ENCODE data around the gene MACROD1.

The MACROD1 gene

GRCh38 chr11:64136765-64137441 is 29.0 kb downstream of the MACROD1 start:
- no peak for DNase-seq (ENCODE audit: low read depth, low spot score)
- H3K4me3 ChIP-seq (ENCODE audit: low read length): no peak overlapping the region

DNA sequence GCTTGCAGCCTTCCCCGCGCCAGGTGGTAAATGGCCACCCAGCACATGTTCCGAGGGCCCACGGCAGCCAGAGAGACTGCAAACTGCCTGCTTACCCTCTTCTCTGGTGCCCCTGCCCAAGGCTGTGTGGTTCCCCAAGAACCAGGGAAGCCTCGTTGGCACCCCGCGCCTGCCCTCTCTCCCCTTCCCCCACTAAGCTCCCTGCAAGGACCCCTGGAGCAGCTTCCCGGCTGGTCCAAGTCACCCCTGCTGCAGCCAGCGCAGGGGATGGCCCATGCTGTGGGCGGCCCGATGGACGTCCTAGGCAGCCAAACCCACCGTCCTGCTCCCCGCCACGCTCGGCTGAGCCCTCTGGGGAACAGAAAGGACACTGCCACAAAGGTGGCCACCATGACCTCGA is 30.2 kb downstream of the MACROD1 start:
- no peak overlapping the region for H3K4me3 ChIP-seq (ENCODE audit: low read length)
- no peak for DNase-seq (ENCODE audit: low read depth, low spot score)

- DNase-seq (ENCODE audit: low read depth, low spot score): no peak
- H3K4me3 ChIP-seq (ENCODE audit: low read length): no peak overlapping the region
These were observed 30.9 kb downstream of the MACROD1 start for GRCh38 chr11:64134963-64135362.

DNA sequence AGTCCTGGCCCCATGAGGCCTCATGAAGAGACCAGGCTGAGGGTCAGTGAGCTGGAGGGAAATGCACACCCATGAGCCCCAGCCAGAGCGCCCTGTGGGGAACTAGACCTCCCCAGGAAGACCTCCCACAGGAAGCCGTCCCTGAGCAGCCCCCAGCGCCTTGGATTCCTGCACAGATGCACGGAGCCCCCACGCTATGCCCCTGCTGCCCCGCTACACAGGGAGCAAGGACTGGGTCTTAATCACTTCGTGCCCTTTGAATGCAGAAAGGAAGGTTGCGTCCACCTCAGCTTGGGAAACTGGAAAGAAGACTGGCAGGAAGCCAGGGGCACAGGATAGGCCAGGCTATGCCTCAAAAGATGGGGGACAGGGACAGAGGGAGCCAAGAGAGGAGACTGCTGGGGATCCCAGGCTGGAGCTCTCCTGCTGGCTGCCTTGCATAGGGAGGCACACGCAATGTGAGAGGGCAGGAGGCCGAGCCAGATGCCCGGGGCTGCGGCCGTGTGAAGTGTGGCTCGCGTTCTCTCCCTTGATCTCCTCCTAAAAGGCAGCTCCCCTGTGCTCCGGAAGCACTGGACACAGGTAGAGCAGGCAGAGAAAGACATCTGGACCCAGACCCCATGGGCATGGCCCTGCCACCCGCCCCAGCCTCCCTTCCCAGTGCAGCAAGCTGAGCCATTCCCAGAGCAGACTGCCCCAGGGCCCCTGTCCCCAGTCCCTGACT is 32.8 kb downstream of the MACROD1 start:
- no peak overlapping the region for H3K4me3 ChIP-seq (ENCODE audit: low read length)
- DNase-seq (ENCODE audit: low read depth, low spot score): no peak

- no peak for DNase-seq (ENCODE audit: low read depth, low spot score)
- no peak overlapping the region for H3K4me3 ChIP-seq (ENCODE audit: low read length)
These were observed 33.6 kb downstream of the MACROD1 start for GRCh38 chr11:64132191-64132771.

GRCh38 chr11:64131683-64132190 is 34.2 kb downstream of the MACROD1 start:
- H3K4me3 ChIP-seq (ENCODE audit: low read length): no peak overlapping the region
- no peak for DNase-seq (ENCODE audit: low read depth, low spot score)

- H3K4me3 ChIP-seq (ENCODE audit: low read length): no peak overlapping the region
- DNase-seq (ENCODE audit: low read depth, low spot score): no peak
These were observed 35.3 kb downstream of the MACROD1 start for GRCh38 chr11:64130618-64131017.

DNA sequence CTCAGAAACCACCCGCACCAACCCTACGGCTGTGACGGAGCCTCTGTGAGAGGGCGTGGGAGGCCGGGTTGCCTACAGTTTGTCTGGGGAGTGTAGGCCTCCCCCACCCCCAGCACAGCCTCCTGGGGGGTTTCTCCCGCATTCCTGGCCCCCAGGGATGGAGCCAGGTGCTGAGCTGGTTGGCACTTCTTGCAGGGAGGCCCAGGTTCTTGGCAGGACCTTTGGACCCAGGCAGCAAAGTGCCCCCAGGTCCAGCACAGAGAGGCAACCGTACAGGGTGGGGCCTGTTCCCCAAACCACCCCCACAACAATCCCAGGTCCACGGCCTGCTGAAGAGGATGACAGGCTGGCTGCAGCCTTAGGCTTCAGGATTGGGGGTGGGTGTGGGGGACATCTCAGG is 36.5 kb downstream of the MACROD1 start:
- no peak overlapping the region for H3K4me3 ChIP-seq (ENCODE audit: low read length)
- no peak for DNase-seq (ENCODE audit: low read depth, low spot score)

DNA sequence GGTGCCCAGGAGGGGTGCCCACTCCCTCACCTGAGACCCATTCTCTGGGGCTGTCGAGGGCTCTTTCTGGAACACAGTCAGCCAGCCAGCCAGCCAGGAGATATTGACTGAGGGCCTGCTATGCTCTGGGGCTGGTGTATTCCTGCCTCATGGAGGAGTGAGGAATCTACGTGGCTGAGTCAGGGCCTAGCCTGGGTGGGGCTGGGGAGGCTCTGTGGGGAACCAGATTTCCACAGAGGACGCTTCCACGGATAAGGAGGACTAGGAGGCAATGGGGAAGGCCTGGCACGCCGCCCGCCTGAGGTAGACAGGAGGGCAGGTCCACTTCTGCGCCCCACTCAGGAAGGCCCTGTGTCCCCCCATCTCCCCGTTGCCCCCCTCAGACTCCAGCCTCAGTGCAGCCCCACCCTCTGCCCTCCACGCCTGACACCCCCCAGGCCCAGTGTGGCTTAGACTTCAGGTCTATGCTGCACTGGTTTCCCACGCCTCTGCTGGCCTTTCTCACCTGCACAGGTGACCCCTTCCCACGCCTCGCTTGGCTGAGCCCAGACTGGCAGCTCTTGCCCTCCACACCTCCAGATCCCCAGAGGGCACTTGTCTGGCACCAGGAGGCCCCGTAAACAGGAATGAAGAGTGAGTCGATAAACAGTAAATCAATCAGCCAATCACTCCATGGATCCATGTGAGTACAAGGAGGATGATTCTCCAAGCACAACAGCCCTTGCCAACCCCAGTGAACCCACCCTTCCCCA is 37.5 kb downstream of the MACROD1 start:
- no peak for DNase-seq (ENCODE audit: low read depth, low spot score)

DNA sequence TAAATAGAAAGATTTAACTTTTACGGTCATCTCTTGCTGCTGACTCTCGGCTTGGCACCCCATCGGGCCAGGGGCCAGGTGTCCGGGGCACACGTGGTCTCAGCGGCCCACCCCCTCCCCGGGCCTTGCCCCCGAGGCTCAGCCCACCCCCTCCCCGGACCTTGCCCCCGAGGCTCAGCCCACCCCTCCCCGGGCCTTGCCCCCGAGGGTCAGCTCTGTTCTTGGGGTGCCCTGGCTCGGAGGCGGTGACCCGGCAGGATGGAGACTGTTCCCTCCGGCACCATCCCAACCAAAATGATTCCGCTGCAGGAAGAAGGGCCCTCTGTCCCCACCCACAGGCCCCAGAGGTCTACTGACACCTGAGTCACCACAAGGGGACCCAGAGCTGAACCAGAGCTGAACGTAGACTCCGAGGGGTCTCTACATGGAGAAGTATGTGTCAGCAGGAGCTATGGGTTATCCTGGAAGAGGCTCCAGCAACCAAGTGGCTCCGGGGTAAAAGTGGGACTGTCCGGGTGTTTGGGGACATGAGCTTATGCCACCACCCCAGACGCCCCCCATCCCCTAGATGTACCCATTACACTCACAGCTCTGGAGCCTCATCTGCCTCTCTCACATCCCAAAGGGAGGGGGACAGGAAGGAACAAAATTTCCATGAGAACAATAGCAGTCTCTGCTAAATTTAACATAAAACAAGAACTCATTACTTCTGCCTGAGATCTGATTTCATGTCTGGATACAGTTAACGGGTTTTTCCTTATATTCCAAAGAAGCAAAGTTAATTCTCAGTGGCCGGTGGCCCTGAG is 38.4 kb downstream of the MACROD1 start:
- no peak for DNase-seq (ENCODE audit: low read depth, low spot score)
- no peak overlapping the region for H3K4me3 ChIP-seq (ENCODE audit: low read length)

More for the DNA sequence above, 37.5 kb downstream of the MACROD1 start:
- H3K4me3 ChIP-seq (ENCODE audit: low read length): no peak overlapping the region

DNA sequence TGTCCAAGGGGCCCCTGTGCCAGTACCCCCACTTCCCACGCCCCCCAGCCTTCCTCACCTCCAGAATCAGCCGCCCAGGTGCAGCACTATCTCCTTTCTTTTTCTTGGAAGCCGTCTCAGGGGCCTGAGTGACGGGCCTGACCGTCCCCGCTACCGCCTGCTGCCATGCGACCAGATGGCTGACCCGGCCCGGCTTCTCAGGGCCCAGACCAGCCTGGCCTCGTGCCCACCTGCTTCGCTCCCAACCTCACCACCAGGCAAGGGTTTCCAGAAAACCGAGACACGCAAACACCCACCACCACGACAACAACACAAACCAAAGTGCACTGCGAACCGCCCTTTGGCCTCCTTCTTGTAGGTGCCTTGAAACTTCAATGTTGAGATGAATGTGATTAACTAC is 39.1 kb downstream of the MACROD1 start:
- no peak overlapping the region for H3K4me3 ChIP-seq (ENCODE audit: low read length)
- no peak for DNase-seq (ENCODE audit: low read depth, low spot score)

DNA sequence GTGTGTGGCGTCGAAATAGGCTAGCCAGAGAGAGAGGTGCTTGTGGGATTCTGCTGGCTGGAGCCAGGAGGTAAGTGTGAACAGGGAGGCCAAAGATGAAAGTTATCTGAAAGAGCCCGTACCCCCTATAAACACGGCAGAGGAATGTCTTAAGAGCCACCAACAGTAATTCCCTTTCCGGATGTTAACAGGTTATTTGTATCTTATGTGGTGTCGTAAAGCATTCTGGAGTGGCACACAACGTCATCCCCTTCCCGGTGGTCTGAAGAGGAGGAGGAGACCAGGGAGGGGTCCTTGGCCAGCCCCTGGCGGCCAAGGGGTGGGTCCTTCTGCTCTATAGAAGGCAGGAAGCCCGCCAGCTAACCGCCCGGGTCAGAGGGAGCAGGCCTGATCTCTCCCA is 39.5 kb downstream of the MACROD1 start:
- DNase-seq (ENCODE audit: low read depth, low spot score): no peak
- H3K4me3 ChIP-seq (ENCODE audit: low read length): no peak overlapping the region

- no peak overlapping the region for H3K4me3 ChIP-seq (ENCODE audit: low read length)
- peak; percentile 72 for DNase-seq (ENCODE audit: low read depth, low spot score)
These were observed 40.2 kb downstream of the MACROD1 start for GRCh38 chr11:64125676-64126075.

DNA sequence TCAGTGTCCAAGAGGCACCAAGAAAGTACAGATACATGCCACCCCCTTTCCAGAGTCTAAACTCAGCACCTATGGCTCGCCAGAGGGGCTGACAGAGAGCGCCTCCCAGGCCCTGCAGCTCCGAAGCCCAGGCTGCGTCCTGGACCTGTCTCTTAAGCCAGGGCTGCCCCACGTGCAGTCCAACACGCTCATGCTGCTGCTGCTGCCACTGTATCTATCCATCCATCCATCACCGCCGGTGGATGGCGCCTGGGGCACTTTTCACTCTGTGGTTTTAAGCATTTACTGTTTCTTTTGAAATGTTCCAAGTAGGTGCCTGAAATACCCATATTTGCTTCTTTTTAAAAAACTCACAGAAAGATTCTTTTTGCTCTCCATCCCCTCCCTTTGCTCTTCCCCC is 41.8 kb downstream of the MACROD1 start:
- DNase-seq (ENCODE audit: low read depth, low spot score): peak; percentile 32
- H3K4me3 ChIP-seq (ENCODE audit: low read length): no peak overlapping the region

GRCh38 chr11:64123679-64124078 is 42.2 kb downstream of the MACROD1 start:
- DNase-seq (ENCODE audit: low read depth, low spot score): no peak
- H3K4me3 ChIP-seq (ENCODE audit: low read length): no peak overlapping the region

DNA sequence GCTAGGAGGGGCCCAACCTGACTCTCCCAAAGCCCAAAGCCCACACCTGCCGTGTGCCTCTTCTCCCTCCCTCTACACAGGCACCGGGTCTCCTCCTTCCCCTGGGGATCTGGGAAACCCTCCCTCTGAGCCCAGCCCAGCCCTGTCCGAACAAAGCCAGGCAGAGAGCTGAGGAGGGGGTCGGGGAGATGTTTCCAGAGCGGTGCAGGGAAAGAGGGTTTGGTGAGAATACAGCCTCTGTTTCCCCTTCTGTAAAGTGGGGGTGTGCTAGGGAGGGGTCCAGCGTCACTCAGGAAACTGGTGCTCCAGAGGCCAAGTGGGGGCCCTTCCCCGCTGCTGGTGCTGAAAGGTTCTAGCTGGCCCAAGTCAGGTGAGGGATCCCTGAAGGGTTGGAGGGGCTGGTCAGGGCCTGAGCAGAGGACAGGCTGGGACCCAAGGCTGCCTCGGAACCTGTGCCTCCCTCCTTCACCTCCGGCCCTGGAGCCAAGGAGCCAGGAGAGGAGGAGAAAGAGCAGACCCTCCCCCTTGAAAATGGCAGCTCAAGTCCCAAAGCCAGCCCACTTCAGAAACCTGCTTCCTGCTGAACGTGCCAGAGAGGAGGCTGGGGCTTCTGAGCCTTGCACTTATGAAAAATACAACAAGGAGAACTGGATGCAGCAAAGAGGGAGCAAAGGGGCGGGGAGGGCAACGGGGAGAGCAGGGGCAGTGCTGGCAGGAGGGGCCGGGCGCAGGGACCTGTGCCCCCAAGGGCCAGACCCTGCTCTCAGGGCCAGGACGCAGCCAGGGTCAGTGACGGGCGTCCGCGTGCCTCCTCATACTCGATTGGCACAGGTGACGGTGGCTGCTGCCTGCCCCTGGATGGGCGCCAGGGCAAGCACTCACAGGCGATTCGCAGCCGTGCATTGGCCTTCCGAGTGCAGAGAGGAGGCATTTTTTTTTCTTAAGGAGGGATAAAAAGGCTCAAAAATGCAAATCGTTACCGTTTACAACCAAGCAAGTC is 43.2 kb downstream of the MACROD1 start:
- no peak overlapping the region for H3K4me3 ChIP-seq (ENCODE audit: low read length)
- no peak for DNase-seq (ENCODE audit: low read depth, low spot score)

GRCh38 chr11:64121663-64122410 is 44.1 kb downstream of the MACROD1 start:
- H3K4me3 ChIP-seq (ENCODE audit: low read length): no peak overlapping the region
- DNase-seq (ENCODE audit: low read depth, low spot score): no peak
